A549 (cell line): Measurements from ENCODE around the gene IGF1.

ENCODE experiments used
- CEBPB ChIP-seq, 2 experiments: fragments of >200 bp in 1 of 2; sonication (Bioruptor Twin) in 1 of 2; formaldehyde crosslinking in 1 of 2; IDR thresholded peaks; 2 replicates each; pipeline ENCODE4 v1.6.1; 2012 to 2016
- CTCF ChIP-seq: fragments of >200 bp; sonication (Bioruptor Twin); formaldehyde crosslinking; IDR thresholded peaks from 3 replicates; pipeline ENCODE4 v1.5.1; 2016
- EHMT2 ChIP-seq: fragments of 200-600 bp; sonication (generic); IDR thresholded peaks from 2 replicates; pipeline ENCODE4 v1.6.1; 2016; ENCODE audit warnings: antibody characterized with exemption, low read depth, mild to moderate bottlenecking, moderate library complexity
- FOSB ChIP-seq: fragments of 250-450 bp; sonication (Bioruptor Pico); IDR thresholded peaks from 2 replicates; pipeline ENCODE4 v1.5.0; 2020; ENCODE audit warnings: mild to moderate bottlenecking, moderate library complexity
- MYC ChIP-seq: IDR thresholded peaks from 2 replicates; pipeline ENCODE4 v1.6.1; 2012; ENCODE audit warnings: mild to moderate bottlenecking, inconsistent platforms, low read length, improper control_type of control experiment, borderline replicate concordance
- RAD21 ChIP-seq, 2 experiments: fragments of >200 bp in 1 of 2; sonication (Bioruptor Twin) in 1 of 2; formaldehyde crosslinking in 1 of 2; IDR thresholded peaks in 1 of 2; conservative IDR thresholded peaks in 1 of 2; 2 replicates in 1 of 2; 3 replicates in 1 of 2; pipeline ENCODE4 v1.6.1; 2012 to 2018; ENCODE audit warnings: inconsistent platforms in 1 of 2
- SREBF2 ChIP-seq: fragments of 450-650 bp; IDR thresholded peaks from 2 replicates; pipeline ENCODE4 v1.6.1; 2014; ENCODE audit warnings: mild to moderate bottlenecking, moderate library complexity

- TF ChIP-seq EHMT2 (no peak), CTCF (no peak), CEBPB (IDR thresholded peaks at IDR 0.05) (no peak), RAD21 (conservative IDR thresholded peaks at IDR 0.05 in 1 of 2, IDR thresholded peaks at IDR 0.05 in 1 of 2) (no peak), SREBF2 (no peak), FOSB (CRISPR knock-in tag) (no peak), MYC (no peak)
Observed at GRCh38 chr12:102429211-102430154, 50.9 kb downstream of the IGF1 start.
